ENCODE measurements around the gene C1QTNF3.

The C1QTNF3 gene

DNA sequence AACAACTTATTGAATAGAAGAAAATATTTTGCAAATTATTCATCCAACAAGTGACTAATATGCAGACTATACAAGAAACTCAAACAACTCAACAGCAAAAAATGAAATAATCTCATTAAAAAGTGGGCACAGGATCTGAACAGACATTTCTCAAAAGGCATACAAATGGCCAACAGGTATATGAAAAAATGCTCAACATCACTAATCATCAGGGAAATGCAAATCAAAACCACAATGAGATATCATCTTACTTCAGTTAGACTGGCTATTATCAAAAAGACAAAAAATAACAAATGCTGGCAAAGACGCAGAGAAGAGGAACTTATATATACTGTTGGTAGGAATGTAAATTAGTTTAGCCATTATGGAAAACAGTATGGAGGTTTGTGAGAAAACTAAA, 33.4 kb downstream of the C1QTNF3 start:
- TF ChIP-seq, protein P1, sequence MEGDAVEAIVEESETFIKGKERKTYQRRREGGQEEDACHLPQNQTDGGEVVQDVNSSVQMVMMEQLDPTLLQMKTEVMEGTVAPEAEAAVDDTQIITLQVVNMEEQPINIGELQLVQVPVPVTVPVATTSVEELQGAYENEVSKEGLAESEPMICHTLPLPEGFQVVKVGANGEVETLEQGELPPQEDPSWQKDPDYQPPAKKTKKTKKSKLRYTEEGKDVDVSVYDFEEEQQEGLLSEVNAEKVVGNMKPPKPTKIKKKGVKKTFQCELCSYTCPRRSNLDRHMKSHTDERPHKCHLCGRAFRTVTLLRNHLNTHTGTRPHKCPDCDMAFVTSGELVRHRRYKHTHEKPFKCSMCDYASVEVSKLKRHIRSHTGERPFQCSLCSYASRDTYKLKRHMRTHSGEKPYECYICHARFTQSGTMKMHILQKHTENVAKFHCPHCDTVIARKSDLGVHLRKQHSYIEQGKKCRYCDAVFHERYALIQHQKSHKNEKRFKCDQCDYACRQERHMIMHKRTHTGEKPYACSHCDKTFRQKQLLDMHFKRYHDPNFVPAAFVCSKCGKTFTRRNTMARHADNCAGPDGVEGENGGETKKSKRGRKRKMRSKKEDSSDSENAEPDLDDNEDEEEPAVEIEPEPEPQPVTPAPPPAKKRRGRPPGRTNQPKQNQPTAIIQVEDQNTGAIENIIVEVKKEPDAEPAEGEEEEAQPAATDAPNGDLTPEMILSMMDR (IDR thresholded peaks at IDR 0.05), result no peak
- Histone ChIP-seq H3K27ac (no peak overlapping the region), H3K4me3 (no peak overlapping the region)
- DNase-seq (ENCODE audit: low spot score), result no peak

DNA sequence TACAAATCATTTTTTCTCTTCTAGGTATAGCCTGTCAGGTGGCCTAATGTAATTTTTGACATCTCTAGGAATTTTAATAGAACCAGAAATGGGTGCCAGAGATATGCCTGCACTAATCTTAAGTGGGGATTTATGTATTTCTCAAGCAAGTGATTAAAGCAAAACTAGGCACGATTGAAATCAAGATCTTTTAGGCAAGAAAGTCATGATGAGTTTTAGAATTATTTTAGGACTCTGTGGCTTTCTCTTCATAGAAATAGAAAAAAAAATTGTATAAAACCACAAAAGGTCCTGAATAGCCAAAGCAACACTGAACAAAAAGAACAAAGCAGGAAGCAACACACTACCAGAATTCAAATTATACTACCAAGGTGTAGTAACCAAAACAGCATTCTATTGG, 34.2 kb downstream of the C1QTNF3 start:
- Histone ChIP-seq H3K4me3 (peak overlapping the region; percentile 85), H3K27ac (peak overlapping the region; percentile 72 to 93)
- DNase-seq (ENCODE audit: low spot score), result no peak
- TF ChIP-seq, protein P1 (IDR thresholded peaks at IDR 0.05), result no peak

DNA sequence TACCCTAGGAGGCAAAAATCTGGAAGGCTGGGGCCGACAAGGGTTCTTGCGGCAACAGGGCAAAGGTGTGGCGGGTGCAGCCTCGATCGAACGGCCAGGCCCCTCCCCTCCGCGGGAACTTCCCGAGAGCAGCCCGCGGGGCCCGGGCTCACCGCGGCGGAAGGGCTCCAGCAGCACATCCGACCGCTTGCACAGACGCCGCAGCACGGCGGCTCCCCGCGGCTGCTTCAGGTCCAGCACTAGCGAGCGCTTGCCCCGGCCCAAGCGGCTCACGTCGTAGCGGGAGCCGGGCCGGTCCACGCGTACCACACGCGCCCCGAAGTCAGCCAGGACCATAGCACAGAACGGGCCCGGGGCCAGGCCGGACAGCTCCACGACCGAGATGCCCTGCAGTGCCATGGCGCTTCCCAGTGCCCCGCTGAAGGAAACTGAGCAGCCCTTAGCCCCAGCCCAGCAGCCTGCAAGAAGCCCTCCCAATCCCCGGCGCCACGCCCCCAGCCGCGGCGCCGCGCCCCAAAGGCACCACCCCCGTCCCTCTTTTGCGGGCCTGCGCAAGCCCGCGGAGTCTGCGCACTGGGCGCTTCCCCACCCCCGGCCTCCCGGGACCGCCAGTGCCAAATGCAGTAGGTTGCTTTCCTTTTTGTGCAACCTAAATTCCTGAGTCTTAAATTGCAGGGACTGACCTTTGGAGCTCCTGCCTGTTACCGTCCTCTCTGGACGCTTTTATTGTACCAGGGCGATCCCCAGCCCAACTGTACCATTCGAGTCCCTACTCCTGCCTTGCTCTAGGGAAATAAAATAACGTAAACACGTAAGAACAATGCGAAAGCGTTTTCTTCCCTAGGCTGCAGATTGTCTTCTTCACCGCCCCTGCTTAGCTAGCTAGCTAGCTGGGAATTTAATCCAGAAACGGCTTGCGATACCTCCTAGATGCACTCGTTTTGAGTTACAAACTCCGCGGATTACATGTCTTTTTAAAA, 35.1 kb downstream of the C1QTNF3 start, which contains the start of gene AMACR:
AMACR (minus strand) TSS at position 430 of the 980 bp plus-strand sequence; CDS start at position 399, 31 bp downstream.
- TF ChIP-seq, protein P1 (IDR thresholded peaks at IDR 0.05), result no peak
- DNase-seq (ENCODE audit: low spot score), result peak; percentile 96
- peak within 1 kb of the TSS; percentile 72 to 93 for H3K27ac ChIP-seq
- H3K4me3 ChIP-seq, result peak within 1 kb of the TSS; percentile 85

DNA sequence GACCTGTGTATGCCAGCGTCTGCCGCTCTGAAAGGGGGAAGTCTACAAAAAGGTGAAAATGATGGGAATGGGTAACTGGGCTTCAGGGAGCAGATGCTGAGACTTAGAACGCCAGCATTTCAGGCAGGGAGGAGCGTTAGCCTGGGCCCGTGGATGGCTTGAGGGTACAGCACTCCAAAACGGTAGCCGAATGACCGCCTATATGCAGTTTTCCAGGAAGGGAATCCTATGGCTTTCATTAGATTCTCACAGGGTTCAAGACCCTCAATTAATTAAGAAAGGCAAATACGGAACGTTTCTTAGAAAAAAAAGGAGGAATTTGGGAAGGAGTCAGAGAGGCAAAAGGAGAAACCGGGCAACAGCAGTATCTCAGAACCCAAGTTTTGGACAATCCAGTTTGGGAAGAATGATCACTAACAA, 35.8 kb downstream of the C1QTNF3 start:
- no peak for DNase-seq (ENCODE audit: low spot score)
- TF ChIP-seq, protein P1 (IDR thresholded peaks at IDR 0.05), result no peak
- Histone ChIP-seq H3K27ac (peak overlapping the region; percentile 72 to 93), H3K4me3 (peak overlapping the region; percentile 85)

DNA sequence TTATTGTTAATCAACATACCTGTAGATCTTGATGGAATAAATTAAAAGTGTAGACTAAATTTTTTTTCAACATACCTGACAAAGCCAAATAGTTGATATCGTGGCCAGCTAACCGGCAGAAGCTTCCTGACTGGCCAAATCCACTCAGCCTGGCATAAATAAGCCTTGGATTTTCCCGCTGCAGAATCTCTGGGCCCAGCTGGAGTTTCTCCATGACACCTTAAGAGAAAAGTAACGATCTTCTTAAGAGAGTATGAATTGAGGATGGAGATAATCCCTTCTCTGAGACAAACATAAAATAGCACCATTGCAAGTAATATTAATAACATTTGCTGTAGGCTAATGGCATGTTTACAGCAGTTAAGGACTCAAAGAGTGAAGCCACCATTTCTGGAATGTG, 37.3 kb downstream of the C1QTNF3 start:
- Histone ChIP-seq H3K4me3 (no peak overlapping the region), H3K27ac (no peak overlapping the region)
- no peak for DNase-seq (ENCODE audit: low spot score)
- TF ChIP-seq, protein P1 (IDR thresholded peaks at IDR 0.05), result no peak

GRCh38 chr5:34005211-34005610, 37.8 kb downstream of the C1QTNF3 start:
- TF ChIP-seq, protein P1 (IDR thresholded peaks at IDR 0.05), result no peak
- Histone ChIP-seq H3K27ac (no peak overlapping the region), H3K4me3 (no peak overlapping the region)
- no peak for DNase-seq (ENCODE audit: low spot score)

- H3K4me3 ChIP-seq, result no peak overlapping the region
- H3K27ac ChIP-seq, result no peak overlapping the region
- no peak for DNase-seq (ENCODE audit: low spot score)
- TF ChIP-seq, protein P1 (IDR thresholded peaks at IDR 0.05), result no peak
These were observed 39.1 kb downstream of the C1QTNF3 start for GRCh38 chr5:34003941-34004340.
